ENCODE measurements around the gene ABHD12.
"Not testable (repeated sequence)": the region's sequence is repeated elsewhere in the genome, so short reads cannot be mapped to it uniquely, and the experiment has no call there.

The ABHD12 gene

DNA sequence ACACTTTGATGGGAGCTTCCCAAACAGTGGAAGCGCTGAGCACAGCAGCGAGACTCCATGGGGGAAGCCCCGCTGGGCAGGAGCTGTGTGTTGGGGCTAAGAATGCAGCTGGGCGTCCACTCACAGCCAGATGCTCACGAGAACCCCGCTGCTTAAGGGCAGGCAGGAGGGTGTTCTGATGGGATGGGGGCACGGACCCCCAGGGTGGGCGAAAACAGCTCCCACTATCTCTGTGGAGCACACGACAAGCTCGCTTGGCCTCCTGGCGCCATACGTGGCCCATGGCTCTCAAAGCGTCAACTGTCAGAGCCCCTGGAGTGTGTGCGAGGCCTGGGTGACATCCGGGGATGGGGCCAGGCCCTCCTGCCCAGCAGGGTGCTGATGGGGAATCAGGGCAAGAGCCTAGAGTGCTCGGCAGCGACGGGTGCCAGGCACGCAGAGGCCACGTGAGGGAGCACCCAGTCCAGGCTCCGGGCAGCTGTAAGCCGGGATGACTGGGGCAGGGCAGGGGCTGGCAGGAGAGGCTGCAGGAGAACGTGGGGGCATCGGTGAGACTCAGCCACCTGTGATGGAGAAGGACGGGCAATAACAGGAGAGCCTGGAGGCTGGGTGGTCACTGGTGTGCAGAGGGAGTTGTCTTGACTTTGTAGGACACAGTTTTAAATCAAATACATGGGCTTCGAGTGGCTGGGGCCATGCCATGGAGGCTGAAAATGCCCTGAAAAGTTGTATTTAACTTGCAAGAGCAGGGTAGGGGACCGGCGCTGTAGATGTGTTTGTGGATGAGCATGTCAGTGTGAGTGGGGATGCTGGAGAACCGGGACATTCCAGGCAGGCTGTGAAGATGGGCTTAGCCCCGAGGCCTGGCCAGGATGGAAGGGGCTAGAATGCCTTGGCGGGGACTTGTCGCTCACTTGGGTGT, 115.5 kb downstream of the ABHD12 start:
- DNase-seq, result no peak

DNA sequence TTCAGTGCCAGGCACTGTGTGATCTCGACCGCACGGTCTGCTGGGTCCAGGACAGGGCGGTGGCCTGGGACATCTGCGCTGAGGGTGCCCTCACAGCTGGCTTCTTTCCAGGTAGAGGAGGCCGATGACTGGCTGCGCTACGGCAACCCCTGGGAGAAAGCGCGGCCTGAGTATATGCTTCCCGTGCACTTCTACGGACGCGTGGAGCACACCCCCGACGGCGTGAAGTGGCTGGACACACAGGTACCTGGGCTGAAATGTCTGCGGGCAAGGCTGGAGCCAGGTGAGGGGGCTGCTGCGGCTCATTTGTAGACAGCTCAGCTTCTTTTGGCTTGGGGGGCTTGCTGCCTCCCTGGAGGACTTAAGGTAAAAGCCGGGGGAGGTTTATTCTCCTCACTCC, 116.2 kb downstream of the ABHD12 start:
- DNase-seq, result no peak

DNA sequence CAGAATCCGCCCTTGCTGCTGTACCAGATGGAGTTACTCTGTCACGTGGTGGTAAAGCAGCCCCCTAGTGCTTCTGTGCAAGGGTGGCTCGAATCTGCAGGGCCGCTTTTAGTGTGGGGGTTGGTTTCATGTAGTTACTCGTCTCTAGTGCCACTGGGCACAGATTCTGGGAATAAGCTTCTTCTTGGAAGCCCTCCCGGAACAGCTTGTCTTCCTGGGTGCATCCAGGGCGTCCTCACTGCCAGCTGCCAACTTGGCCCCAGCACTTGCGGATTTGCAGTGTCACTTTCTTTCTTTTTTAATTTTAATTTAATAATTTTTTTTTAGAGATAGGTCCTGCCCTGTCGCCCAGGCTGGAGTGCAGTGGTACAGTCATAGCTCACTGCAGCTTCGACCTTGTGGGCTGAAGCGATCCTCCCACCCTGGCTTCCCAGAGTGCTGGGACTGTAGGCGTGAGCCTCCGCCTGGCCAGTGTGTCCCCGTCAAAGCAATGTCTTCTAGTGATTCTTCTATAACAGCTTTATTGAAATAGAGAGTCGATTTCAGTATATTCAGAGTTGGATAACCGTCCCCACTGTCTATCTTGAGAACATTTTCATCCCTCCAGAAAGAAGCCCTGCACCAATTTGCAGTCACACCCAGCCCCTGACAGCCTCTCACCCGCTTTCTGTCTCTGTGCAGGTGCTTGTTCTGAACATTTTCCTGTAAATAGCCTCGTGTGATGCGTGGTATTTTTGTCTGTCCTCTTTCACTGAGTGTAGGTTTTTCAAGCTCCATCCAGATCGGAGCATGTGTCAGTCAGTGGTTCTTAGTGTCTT, 116.9 kb downstream of the ABHD12 start:
- no peak for DNase-seq

DNA sequence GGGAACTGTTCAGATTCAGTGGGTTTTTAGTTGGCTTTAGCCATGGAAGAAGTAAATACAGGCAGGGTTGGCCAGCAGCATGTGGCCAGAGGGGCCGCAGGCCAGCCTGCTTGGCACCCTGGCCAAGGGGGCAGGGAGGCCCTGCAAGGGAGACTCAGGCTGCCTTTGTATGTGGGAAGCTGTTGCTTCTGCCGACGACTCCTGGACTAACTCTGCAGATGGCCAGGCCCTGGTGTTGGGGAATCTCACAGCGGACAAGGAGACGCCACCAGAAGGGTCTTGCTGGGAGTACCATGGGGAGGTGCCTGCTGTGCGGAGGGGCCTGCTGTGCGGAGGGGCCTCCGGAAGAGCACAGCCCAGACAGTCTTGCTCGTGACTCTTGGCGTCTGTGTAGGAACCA, 117.6 kb downstream of the ABHD12 start:
- no peak for DNase-seq

DNA sequence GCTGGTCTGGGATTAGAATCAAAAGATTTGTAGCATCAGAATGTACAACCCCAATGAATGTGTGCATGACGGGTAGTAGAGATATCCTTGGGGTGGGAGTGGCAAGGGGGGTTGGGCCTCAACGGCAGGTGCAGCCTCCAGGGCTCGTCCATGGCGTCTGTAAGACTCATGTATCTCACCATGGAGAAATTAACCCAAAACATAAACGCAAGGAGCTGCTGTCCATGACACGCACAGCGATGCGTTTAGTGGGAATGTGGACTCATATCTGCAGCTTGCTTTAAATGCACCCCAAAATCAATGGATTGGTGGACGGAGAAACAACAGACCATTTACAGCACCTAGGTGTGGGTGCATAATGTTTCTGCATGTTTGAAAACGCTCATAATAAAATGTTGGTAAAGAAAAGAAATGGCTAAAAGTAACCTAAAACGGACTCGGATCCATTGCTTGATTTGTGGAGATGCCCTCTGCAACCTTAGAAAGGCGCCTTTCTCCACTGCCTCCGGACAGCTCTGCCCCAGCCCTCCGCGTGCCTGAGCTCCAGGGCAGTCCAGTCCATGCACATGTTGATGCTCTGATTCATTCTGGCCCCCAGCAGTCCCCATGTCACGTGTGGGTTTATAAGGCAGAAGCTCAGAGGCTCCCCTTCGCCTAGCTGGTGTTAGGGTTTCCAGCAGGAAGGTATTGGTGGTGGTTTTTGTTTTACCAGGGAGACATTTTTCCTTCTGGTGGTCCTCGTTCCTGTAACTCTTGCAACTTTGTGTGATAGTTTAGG, 118.2 kb downstream of the ABHD12 start:
- no peak for DNase-seq

DNA sequence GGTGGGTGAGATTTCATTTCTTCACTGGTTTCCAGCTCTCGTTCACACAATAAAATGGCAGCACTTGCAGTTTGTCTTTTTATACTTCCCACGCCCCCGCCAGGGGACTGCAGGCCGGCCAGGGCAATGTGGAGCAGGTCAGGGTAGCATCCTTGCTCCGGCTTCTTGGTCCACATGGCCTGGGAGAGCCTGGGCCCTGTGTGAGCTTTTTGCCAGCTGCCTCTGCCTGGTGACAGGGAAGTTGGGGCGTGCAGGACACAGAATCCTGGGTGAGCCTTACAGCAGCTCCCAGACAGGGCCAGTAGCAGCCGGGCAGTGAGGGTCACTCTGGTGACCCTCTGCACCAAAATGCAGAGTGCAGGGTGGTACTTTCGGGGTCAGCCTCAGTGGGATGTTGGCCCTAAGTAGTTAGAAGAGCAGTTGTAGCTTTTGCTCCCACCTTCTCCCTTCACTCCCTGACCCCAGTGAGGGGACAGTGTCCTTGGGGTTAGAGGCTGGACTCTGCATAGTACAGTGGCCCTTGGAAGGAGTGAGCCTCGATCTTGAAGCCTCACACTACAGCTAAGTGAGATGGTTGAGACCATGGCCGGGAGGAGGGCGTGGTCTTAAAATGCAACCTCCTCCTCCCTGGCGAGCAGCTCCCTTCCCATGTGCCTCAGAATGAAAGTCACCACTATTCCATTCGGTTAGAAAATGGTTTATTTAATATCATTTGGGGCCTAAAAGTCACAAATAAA, 119.0 kb downstream of the ABHD12 start:
- DNase-seq, result no peak

DNA sequence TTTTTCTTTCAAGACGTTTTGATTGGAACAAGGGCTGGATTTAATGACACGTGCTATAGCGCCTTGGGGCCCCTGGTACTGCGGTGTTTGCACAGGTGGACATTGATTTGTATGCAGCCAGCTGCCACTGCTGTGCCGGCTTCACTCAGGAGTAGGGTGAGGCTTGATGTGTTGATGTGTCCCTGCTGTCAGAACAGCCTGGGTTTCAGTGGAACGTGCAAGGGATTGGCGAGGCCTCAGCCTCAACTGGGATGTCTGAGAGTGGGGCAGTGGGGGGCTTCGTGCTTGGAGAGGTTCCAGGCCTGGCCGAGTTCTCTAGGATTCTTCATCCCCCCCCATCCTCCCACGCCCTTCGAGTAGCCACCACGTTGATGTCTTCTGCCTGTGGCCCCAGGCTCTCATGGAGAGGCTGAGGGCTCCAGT, 119.8 kb downstream of the ABHD12 start:
- DNase-seq, result peak; percentile 85

DNA sequence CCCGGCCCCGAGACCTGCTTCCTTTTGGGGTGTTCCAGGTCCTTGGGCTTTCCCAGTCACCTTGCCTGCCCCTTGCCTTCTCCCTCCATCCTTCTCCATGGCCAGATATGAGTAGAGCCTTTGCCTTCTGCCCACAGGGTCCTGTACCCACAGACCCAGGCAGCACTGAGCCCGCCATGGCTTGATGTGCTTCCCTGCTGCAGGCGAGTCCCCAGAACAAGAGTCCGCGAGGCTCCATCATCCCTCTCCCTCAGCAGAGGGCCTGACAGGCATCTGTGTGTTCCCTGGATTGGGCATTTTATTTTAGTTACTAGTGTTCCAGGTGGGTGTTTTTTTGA, 120.8 kb downstream of the ABHD12 start:
- DNase-seq, result no peak

DNA sequence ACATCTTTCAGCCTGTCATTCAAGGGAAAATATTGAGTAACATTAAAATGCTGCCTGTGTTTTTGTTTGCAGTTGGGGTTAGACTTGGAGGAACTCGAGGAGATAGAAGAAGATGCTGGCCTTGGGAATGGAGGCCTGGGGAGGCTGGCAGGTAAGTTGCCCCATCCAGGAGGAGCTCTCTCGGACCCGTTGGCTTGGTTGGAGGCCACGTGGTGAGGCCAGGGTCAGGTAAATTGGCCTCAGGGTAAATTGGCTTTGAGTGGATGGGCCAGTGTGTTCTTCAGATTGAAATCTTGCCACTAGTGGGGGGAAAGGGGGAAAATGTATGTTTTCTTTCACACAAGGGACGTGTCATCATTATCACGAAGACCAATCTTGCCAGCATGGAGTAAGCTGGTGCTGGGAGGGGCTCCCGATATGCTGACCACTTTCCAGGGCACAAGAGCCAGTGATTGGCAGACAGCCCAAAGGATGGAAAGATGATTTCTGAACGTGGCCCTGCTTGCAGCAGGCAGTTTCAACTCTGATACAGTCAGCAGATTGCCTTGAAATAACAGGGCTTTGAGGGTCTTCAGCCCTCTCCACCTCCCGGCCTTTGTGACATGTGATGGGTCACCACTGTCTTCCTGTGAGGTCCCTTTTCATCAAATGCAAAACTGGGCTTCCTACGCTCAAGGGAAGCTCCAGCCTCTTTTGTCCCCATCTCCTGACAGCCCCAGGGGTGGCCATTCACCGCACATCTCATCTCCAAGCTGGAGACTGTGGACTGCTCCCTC, 121.4 kb downstream of the ABHD12 start:
- no peak for DNase-seq

DNA sequence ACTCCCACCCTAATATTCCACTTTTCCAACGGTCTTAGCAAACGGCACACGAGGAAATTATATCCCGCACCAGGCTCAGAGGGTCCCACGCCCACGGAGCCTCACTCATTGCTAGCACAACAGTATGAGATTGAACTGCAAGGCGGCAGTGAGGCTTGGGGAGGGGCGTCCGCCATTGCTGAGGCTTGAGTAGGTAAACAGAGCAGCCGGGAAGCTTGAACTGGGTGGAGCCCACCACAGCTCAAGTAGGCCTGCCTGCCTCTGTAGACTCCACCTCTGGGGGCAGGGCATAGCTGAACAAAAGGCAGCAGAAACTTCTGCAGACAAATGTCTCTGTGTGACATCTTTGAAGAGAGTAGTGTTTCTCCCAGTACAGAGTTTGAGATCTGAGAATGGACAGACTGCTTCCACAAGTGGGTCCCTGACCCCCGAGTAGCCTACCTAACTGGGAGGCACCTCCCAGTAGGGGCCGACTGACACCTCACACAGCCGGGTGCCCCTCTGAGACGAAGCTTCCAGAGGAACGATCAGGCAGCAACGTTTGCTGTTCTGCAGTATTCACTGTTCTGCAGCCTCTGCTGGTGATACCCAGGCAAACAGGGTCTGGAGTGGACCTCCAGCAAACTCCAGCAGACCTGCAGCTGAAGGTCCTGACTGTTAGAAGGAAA, 129.7 kb downstream of the ABHD12 start:
- not testable (repeated sequence) for DNase-seq

DNA sequence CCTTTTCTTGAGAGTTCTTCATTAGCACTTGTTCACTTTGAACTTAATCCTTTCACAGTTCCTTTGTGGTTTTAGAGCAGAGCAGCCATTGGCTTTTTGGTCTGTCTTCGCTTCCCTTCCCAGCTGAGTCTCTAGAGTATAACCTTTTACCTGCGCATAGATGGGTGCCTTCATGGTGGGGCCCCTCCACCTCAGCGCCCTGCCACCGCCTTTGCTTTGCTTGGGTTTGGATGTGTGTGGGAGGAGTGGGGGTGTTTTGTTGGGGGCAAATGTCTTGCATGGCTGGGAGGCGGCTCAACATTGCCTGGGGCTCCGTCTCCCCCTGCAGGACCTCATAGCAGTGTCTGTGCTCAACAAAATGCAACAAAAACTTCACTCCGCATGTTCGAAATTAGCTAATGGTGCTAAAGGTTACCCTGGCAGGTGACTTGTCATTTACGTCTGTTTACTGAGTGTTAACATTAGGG, 130.8 kb downstream of the ABHD12 start:
- DNase-seq, result no peak

DNA sequence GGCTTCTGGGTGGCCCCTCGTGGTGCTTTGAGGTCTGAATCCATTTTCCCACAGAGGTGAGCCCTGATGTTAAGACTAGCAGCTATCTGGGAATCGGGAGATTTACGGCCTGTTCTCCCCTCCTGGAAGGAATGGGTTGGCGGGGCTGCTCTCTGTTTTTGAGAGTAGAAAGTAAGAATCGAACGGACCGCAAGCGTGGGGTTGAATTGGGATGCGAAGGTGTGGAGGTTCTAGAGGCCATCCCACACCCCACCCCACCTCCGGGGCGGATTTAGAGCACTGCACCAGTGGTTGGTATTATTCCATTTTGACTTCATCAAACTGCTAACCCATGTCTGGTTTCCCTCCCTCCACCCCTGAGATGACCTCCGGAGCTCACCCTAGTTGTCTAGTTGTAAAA, 131.3 kb downstream of the ABHD12 start:
- DNase-seq, result no peak

DNA sequence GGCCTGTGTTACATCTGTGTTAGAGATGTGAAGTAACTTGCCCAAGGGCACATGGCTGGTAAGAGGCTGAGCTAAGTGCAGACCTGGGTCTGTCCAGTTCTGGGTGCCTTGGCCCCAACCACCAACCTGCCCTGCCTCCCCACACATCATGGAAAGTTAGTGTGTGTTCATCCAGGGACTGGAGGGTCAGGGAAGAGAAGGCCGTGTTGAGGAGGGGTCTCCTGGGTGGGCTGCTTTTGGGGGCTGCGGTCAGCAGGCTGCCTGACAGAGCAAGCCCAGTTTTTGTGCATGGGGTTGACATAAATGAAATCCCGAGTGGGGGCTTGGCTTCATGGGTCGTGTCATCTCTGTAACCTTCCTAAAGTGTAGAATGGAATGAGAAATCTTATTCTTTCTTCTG, 131.8 kb downstream of the ABHD12 start:
- DNase-seq, result no peak

DNA sequence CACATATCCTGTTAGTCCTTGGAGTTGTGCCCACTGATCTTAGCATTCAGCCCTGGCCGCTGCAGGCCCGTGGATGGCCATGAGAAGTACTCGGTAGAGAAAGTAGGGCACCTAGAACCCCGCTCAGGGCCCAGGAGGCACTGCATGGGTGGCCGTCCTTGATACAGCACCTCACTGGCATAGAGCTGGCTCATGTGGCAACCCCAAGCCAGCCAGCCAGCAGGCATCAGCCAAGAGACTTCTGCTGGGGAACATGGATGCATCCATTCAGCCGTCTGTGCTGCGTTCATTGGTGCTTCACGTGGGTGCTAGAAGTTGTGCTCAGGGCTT, 132.2 kb downstream of the ABHD12 start:
- no peak for DNase-seq

DNA sequence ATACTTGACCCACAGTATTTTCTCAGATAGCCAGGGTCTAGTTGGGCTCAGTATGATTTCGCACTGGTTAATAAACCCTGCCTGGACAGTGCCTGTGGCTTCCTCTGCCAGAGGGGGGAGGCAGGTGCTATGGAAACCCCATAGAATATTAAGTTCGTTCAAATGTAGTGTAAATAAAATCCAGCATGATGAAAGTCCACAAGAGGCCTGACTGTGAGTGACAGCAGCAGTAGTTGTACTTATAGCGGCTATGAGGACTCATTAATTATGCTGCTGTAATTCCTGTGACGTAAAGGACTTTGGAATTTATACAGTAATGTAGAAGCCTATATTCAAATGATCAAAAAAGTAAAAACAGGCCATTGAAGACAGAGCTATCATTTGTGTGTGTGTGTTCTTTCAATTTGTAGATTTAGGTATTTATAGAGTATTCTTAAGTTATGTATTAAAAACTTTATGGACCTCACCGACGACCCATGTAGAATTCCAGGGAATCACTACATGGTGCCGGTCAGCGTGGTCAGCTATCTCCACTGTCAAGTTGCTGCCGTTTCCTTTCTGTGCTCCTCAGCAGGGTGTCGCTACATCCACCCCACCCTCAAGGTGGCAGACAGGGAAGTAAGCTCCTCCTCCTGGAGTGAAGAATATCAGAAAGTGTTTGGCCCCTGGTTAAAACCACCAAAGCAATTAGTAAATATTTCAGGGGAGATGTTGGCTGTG, 132.7 kb downstream of the ABHD12 start:
- DNase-seq, result no peak

DNA sequence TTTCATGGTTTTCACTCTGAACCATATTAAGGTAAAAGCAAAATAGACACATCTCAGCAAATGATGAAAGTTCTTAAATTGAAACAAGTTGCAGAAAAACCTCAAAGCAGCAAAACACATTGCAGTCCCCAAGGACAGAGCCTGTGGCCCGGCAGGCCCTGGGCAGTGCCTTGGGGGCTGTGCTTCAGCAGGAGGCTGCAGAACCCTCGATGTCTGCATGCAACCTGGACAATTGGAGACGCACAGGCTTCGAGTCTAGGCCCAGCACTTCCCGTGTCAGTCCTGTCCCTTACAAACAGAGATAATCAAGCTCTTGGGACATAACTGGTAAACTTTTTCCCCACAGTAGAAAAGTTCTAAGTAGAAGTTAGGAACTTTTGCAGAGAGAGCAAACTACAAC, 133.5 kb downstream of the ABHD12 start:
- DNase-seq, result no peak

DNA sequence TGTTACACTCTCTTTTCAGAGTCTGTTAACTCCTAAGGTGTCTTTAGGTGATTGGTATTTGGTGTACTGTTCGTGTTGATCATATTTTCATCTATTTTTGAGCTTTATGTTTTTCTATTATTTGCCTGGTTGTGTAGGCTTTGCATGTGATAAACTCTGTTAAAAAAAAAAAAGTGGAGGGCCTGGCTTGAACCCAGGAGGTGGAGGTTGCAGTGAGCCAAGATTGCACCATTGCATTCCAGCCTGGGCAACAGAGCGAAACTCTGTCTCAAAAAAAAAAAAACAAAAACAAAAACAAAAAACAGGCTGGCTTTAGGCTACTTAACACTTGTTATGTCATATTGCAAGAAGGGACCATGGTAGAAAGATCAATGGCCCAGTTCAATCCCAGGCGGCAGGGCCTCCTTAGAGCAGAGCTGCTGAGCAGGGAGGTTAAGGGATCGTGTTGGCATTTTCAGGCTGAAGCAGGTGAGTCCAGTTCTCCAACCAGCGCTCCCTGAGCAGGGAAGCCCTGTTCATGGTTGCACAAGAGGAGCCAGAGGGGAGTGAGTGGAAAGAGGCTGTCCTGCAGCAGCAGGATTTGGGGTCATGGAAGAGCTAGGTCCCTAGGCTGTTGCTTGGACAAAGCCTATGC, 134.3 kb downstream of the ABHD12 start:
- DNase-seq, result no peak

DNA sequence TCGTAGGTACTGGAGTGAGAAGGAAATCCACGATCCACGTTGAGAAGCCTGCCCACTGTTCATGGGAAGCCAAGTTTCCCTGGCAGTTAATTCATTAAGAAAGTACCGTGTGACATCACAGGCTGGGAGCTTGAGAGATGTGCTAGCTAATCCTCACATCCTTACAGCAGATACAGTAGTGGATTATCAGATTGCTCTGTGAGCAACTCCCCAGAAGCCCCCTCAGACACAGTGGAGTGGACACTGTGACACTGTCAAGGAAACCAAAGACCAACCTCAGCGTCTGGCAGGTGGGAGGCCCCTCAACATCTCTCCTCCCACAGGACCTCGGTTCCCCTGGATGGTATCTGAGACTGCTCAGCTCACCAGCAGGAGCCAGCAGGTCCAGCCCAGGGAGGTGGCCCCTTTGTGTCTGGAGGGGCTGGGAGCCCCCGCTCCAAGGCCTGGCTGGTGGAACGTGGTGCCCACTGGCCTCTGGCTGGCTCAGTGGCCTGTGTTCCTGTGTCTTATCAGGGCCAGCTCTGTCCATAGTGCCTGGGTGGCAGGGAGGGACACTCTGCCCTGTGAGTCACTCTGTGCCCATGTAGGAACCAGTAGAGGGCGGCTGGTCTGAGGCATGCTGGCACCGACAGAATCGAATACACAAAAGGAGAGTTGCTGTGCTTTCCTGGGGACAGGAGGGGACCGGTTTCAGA, 135.5 kb downstream of the ABHD12 start:
- DNase-seq, result no peak

DNA sequence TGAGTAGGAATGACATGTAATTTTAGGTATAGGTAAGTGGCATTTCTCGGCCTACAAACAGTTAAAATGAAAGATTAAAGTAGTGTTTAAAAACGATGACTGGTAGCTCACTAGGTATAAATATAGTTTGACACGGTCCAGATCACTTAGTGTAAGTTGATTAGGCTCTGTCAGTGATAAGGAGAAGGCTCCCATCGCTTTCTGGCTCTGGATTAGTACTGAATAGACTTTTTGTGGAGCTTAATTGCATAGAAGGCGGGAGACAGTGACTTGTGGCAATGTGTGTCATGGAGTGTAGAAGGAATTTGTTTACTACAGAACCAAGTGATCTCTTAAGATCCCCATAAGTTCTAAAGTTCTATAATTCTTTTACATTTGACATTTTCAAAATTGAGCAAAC, 136.1 kb downstream of the ABHD12 start:
- DNase-seq, result no peak
